NK-92 (cell line): ENCODE results near the gene MAST4.

Experiments used
- DNase-seq: peaks from one replicate; lab custom pipeline; 2025; ENCODE audit not compliant: unreplicated experiment; lab: John Stamatoyannopoulos, UW

MAST4 gene

GRCh38 chr5:66985417-66985816 lies 389.2 kb downstream of the MAST4 start:
- DNase-seq, result no peak

- DNase-seq, result no peak
Observed at GRCh38 chr5:66986009-66986408, 389.8 kb downstream of the MAST4 start.

GRCh38 chr5:66986534-66986933 lies 390.3 kb downstream of the MAST4 start:
- no peak for DNase-seq

DNA sequence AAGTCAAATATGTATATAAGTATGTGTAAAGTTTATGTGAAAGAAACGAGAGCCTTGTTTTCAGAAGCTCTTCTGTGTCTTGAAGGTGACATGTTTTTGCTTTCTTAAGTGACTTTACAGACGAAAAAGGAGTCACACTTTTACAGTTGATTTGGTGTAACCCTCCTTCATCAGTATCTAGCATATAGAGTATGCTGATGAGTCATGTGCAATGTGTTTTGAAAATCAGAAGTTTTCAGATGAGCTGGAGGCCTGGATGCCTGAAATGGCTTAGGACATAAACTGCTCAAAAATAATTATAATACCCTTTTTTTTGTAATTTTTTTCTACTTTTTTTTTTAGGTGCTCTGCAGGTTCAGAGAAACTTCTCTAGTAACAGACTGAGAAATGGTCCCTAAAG lies 390.9 kb downstream of the MAST4 start:
- DNase-seq, result no peak

DNA sequence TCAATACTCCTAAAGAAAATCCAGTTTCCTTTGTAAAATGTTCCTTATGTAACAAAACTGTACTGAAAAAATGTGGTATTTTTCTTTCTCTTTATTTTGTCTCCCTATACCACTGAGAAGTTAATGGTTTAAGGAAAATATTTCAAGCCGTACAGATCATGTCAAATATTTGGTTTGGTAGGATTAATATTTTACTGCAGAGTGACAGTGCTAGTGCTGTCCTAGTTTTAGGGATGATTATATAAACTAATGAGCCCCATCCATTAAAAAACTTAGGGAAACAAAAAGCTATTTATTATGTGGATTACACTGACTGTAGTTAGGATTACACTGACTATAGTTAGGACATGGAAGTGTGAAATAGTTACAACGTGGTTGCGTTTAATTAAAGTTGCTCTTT lies 391.3 kb downstream of the MAST4 start:
- no peak for DNase-seq

DNA sequence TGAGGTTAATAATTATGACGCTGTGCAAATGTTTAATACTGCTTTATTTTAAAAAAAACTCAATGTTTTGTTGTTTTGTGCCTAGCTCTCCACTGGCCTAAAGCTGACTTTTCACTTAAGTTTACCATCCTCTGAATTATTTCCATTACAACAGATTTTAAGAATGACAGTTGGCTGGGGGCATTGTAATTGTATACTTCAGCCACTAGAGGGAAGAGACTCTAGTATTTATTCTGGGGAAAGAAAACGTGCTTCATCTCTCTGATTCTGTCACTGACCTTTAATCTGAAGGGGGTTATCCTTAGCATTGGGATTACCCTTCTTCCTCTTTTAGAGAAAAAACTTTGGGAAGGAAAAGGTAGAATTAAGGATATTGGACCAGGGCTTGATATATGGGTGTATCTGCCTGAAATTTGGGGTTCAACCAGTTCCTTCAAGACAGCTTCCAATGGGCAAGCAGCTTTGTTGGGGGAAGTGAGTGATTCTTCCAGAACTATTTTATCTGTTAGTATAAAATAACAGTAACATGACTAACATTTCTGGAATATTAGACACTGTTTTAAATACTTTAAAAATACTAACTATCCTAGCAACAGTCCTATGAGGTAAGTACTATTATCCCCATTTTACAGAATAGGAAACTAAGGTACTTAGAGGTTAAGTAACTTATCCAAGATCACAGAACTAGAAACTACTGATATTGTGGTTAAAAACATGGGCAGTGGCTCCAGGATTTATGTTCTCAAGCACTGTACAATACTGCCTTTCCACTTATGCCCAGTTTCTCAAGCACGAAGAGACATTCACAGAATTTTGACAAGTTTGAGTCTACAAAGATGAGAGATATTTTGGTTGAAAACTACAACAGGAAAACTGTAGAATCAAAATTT lies 392.0 kb downstream of the MAST4 start:
- DNase-seq, result no peak

- no peak for DNase-seq
Observed at GRCh38 chr5:66989286-66989685, 393.1 kb downstream of the MAST4 start.

DNA sequence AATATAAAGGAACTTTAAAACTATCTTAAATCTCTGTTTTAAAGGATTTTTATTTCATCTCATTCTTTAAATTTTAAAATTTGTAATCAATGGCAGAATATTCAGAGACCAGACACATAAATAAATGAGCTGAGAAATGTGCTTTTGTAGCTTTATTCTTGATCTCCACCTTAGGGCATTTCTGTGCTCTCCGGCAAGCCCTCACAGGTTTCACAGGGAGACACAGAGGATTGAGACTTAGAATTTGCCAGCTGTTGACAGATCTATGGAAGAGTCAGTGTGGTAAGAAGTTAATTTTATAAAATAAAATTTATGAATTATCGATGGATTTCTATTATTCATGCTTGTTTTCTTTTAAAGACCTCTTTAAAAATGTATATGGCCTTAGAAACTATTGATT lies 393.6 kb downstream of the MAST4 start:
- no peak for DNase-seq

- no peak for DNase-seq
Observed at GRCh38 chr5:66991746-66992145, 395.6 kb downstream of the MAST4 start.

DNA sequence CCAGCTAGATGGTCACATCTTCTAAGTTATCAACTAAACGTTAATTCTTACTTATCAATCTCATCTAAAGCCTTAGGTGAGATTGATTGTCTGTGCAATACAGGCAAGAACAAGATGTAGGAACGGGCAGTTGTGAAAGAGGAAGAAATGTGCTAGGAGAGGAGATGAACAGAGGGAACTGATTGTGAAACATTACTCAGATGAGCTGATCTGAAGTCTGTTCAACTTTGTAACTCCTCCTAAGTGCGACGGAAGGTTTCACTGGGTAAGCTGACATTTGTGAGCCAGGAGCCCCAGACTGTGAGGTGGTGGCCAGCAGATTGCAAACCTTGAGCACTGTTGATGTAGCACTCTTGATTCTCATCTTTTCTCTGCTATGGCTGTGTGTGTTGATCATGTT lies 396.4 kb downstream of the MAST4 start:
- no peak for DNase-seq

- no peak for DNase-seq
Observed at GRCh38 chr5:66993448-66993847, 397.3 kb downstream of the MAST4 start.

- DNase-seq, result no peak
Observed at GRCh38 chr5:66993882-66994281, 397.7 kb downstream of the MAST4 start.

GRCh38 chr5:66994790-66995189 lies 398.6 kb downstream of the MAST4 start:
- DNase-seq, result no peak

GRCh38 chr5:67000794-67001475 lies 404.7 kb downstream of the MAST4 start:
- DNase-seq, result no peak

DNA sequence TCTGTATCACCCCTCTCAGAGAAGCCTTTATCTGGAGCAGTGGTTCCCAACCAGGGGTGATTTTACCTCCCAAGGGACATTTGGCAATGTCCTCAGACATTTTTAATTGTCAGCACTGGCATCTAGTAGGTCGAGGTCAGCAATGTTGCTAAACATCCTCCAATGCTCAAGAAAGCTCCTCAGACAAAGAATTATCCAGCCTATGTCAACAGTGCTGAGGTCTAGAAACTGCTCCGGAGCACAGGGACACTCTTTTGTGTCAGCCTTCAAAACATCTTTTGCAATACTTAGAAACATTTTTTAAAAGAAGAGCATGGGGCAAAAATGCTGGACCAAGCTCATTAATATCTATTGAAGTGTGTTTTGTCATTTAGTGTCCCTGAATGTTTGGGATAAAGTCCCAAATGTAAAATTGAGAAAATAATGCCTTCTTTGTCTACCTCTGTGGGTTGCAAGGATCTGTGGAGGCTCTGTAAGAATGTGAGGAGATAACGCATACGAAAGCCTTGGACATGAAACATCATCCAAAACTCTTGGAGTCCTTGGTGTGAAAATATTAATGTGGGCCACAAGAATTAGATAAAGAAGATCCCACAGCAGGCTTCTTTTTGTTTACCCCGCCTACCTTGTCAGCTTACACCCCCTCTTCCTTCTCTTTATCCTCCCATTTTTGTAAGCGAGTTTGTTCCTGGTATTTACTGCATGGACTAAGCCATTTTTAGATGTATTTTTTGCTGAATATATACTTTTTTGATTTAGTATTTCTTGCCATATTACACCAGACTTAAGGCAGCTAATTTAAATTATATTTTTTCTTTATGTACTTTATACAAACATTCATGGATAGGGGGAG lies 406.9 kb downstream of the MAST4 start:
- no peak for DNase-seq

GRCh38 chr5:67003685-67003934 lies 407.4 kb downstream of the MAST4 start:
- no peak for DNase-seq

DNA sequence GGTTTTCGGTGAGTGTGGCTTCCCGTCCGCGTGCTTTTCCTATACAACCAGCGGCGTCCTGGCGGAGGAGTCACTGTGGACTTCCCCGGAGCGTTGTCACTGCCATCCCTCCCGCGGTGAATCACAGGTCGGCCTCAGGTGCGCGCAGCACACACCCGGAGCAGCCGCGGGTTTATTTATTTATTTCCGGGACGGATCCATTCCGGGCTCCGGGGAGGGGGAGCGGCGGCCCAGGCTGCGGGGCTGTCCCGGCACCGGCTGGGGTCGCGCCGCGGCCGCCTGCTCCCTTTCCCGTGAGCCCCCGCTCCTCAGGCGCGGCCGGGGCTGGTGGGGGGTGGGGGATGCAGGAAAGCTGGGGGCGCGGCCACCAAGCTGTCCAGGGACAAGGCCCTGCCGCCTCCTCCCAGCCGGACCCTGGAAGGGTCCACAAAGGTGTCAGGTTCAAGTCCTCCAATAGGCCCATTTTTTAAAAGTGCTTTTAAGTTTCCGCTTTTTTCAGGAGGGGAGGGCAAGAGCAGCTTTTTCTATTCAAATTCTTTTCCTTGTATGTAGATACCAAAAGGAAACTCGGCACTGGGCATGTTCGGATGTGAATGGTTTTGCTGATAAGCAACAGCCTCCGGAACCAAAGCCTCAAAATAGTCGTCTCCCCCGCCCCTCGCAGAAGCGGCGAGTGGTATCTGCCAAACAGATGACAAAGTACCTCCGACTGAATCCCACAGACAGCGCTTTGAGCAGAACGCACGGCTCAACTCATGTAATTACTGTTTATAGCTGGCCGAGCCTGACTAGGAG lies 407.9 kb downstream of the MAST4 start:
- peak; percentile 7 for DNase-seq

GRCh38 chr5:67004730-67005350 lies 408.6 kb downstream of the MAST4 start:
- no peak for DNase-seq

DNA sequence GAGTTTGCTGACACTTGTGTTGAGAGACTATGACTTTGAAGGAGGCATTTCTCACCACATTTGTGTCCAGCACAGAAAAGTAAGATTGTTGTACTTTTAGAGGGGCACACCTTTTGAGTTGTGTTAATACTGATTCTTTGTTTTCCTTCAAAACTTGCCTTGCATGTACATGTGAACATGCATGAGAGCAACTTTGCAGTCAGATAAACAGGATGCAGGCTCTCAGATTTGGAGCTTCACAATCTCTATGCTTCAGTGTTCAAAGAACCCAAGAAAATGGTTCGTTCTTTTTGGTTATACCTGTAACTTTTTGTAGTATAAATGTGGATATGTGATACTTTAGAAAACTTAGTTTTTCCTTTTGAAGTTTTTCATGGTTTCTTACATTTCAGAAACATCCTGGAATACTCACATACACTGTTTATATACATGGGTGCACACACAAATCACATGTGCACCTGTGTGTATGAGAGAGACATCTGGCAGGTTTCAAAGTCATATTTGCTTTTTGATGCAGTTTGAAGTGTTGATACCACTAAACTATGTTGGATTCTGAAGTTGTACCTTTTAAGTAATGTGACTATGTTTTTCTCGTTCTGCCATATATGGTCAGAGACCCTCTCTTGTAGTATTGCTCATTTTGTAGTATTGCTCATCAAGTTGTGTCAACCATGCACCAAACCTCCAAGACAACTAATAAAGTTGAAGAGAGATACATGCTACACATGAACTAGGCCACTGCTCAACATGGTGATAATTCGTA lies 409.7 kb downstream of the MAST4 start:
- DNase-seq, result no peak

- DNase-seq, result no peak
Observed at GRCh38 chr5:67006500-67006848, 410.3 kb downstream of the MAST4 start.
